GM19397 (cell line): ENCODE results near the gene GSK3A.

ENCODE experiments used
- ATAC-seq: cut with Tn5 transposase; IDR thresholded peaks from one replicate; pipeline ENCODE4 v1.9.1; 2021; ENCODE audit warnings: mild to moderate bottlenecking, moderate library complexity; ENCODE audit not compliant: unreplicated experiment

Gene GSK3A

GRCh38 chr19:42281146-42281826, 38.9 kb upstream of the GSK3A start:
- ATAC-seq: no peak

DNA sequence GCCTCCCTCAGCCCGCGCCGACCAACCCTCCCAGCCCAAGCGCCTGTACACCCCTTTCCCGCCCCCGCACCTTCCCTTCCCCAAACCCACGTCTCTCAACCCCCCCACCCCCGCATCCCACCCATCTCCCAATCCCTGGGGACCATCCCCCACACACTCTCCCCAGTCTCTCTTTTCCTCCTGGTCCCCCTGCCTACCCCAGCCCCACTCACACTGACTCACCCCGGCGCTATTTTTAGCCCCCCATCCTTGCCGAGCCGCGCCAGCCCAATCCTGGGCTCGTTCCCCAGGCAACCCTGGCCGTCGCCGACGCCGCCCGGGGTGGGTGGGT, 38.4 kb upstream of the GSK3A start:
- no peak for ATAC-seq

- peak; percentile 29 for ATAC-seq
Observed at GRCh38 chr19:42279902-42280814, 37.8 kb upstream of the GSK3A start.

DNA sequence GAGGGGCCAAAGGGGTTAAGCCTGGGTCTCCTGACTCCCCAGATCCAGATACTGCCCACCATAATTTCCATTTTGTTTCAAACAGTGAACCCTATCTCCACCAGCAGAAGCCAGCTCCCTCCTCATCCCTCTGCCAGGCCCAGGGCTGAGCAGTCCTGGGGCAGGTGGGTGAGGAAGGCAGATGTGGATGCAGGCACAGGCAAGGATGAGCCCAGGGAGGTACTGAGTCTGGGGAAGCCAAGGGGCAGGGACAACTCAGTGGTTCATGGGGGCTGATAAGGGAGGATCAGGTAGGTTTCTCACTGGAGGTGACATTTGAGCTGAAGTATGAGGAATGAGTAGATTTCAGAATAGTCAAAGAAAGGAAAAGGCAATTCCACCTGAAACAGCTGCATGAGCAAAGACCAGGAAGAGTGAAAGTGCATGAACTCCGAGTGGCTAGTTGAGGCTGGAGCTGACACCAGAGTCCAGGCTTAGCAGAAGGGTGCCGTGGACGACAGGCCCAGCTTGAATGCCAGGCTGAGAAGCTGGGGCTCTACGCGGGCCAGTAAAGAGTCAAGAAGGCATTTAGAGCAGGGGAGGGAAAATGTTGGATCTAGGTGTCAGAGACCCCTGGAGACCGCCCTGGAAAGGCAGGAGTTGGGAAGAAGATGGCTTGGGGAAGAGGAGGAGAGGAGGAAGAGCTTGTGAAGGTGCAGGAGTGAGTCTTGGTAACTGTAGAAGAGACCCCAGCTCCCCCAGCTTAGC, 36.9 kb upstream of the GSK3A start:
- ATAC-seq: no peak

DNA sequence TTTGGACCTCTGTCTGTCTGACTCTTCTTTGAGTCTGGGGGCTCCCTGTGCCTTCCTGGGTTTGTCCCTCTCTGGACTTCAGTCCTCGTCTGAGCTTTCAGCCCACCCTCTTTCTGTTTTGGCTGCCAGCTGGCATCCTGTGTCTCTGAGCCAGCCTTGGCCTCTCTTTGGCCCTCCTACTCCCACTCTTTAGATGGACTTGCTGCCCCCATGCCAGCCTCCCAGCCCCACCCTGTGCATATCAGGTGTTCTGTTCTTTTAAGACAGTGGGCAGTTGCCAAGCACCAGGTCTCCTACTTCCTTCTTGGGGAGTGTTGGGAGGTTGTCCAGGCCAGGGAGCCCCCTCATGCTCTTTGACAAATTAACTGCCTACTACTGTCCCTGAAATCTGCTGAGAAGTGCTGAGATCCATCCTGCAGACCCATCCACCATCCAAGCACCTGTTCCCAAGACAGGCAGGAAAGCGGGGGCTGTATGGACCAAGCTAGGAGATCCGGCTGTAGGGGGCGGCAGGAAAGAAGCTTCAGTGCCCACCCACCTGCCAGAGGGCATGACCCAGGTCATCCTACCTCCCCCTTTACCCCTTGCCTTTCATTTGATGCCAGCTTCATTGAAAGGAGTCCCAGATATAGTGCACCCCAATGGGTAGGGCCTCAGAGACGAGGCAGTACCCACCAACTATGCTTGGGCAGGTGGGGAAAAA, 36.2 kb upstream of the GSK3A start:
- ATAC-seq: no peak

GRCh38 chr19:42277821-42278451, 35.5 kb upstream of the GSK3A start:
- ATAC-seq: no peak

GRCh38 chr19:42276821-42277220, 34.4 kb upstream of the GSK3A start:
- ATAC-seq: no peak

DNA sequence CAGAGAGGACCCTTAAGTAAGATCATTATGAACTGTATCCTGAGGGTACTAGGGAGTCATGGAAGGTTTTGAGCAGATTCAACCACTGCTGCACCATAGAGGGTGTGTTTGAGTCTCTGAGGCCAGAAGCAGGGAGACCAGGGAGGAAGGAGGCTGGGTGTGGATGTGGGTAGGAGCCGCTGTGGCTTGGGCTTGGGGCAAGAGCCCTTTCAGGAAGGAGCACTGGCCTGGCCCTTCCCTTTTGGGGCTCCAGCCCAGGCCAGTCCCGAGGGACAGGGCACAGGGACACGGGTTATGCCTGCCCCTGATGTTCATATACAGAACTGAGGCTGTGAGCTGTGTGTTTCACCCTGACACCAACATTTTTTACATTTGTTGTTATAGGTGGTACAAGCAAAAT, 33.9 kb upstream of the GSK3A start:
- ATAC-seq: no peak

DNA sequence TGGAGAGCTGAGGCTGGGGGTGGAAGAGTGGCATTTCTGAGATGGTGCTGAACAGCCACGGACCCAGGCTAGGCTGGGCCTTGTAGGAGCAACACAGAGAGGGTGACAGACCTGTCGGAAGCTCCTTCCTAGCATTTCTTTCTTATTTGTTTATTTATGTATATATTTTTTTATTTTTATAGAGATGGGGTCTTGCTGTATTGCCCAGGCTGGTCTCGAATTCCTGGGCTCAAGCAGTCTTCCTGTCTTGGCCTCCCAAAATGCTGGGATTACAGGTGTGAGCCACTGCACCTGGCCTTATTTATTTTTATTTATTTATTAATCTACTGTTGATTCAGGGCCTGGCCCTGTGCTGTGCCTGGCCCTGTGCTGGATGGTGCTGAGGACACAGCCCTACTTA, 33.1 kb upstream of the GSK3A start:
- ATAC-seq: no peak

GRCh38 chr19:42275103-42275502, 32.7 kb upstream of the GSK3A start:
- no peak for ATAC-seq

DNA sequence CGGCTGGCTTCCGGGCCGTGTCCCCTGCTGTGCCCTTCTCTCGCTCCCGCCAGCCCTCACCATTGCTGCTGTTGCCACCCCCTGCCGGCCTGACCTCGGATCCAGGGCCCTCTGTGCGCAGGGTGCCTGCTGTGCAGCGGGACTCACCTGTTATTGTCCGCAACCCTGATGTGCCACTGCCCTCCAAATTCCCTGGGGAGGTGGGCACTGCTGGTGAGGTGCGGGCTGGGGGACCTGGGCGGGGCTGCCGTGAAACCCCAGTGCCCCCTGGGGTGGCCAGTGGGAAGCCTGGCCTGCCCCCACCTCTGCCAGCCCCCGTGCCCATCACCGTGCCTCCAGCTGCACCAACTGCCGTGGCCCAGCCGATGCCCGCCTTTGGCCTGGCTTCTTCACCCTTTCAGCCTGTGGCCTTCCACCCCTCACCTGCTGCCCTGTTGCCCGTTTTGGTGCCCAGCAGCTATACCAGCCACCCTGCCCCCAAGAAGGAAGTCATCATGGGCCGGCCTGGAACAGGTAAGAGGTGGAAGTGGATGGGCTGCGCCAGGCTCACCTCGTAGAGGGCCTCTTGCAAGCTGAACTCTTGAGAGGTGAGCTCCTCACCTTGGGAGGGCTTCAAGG, 31.8 kb upstream of the GSK3A start:
- ATAC-seq: no peak

DNA sequence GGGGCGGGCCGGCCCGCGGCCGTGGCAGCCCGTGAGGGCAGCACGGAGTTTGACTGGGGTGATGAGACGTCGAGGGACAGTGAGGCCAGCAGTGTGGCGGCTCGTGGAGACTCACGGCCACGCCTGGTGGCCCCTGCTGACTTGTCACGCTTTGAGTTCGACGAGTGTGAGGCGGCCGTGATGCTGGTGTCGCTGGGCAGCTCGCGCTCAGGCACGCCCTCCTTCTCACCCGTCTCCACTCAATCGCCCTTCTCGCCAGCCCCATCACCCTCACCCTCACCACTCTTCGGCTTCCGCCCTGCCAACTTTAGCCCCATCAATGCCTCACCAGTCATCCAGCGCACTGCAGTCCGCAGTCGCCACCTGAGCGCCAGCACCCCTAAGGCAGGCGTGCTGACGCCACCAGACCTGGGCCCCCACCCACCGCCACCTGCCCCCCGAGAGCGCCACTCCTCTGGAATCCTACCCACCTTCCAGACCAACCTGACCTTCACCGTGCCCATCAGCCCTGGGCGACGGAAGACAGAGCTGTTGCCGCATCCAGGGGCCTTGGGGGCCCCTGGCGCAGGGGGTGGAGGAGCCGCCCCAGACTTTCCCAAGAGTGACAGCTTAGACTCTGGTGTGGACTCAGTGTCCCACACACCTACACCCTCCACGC, 31.1 kb upstream of the GSK3A start:
- no peak for ATAC-seq

DNA sequence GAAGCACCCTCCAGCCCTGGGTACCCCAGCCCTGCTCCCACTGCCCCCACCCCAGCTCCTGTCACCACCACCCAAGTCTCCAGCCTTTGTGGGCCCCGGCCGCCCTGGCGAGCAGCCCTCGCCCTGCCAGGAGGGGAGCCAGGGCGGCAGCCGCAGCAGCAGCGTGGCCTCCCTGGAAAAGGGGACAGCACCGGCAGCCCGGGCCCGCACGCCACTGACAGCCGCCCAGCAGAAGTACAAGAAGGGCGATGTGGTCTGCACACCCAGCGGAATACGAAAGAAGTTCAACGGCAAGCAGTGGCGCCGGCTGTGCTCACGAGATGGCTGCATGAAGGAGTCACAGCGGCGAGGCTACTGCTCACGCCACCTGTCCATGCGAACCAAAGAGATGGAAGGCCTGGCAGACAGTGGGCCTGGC, 30.6 kb upstream of the GSK3A start:
- ATAC-seq: no peak

- no peak for ATAC-seq
Observed at GRCh38 chr19:42272535-42272897, 30.1 kb upstream of the GSK3A start.

GRCh38 chr19:42271861-42272534, 29.6 kb upstream of the GSK3A start:
- no peak for ATAC-seq

- no peak for ATAC-seq
Observed at GRCh38 chr19:42271045-42271419, 28.6 kb upstream of the GSK3A start.

- ATAC-seq: no peak
Observed at GRCh38 chr19:42270346-42271044, 28.1 kb upstream of the GSK3A start.

DNA sequence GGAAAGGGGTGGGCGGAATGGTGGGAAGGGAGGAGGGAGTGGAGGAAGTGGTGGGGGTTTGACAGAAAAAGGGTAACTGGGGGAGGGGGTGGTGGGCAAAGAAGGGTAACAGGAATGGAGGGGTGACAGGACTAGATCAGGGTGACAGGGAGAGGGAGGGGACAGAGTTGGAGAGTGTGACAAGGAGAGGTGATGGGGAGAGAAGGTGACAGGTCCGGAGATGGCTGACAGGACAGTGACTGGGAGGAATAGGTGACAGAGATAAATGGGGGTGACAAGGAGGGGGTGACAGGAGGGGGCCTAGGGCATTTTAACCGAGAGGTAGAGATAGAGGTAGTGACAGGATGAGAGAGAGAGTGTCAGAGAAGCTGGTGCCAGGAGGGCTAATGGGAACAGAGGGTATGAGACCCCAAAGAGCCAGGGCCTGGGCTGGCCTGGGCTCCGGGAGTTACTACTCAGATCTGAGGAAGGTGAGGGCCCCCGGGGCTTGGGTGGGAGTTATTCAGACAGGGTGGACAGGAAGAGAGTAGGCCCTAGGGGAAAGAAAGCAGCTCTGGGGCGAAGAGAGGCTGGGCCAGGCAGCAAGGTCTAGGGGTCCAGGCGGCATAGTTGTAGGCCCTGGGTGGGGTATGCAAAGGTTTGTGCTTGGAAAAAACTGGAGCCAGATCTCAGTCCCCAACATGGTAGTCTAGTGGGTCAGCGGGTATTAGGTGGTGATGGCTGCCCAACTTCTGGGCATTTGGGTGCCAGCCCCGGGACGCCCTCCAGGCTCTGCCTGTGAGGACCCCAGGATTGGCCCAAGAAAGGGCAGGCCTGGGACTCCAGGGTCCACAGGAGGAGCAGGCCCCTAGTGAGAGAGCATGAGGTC, 27.3 kb upstream of the GSK3A start:
- ATAC-seq: no peak
